Measurements from ENCODE around the gene NR6A1. TPM values are rescaled to one million over a fixed set of nuclear protein-coding genes. Genes with fewer than 3 reads are reported as not detected.

The NR6A1 gene
- total and polyA plus RNA-seq, 2 of the 13 experiments (the other 11 are each of a cell fraction or from before 2014, with no cell fraction given): 28.1 to 31.5 TPM

- 63% methylated on average over 2 of the region's 9 CpGs for WGBS (ENCODE audit: low lambda C conversion rate)
- Histone ChIP-seq H3K27me3 (ENCODE audit: control insufficient read depth in 1 of 2, insufficient read depth in 2 of 2, low read length in 2 of 2) (no peaks in the 10 kb centered on the region), H3K27ac (ENCODE audit: extremely low read length, insufficient read depth, low read length) (peak overlapping the region; percentile 85), H2AFZ (ENCODE audit: low read length) (no peak overlapping the region), H3K36me3 (replicated peaks in 1 of 2; ENCODE audit: control insufficient read depth in 1 of 2, insufficient read depth in 2 of 2, low read length in 2 of 2) (no peaks in the 10 kb centered on the region), H3K4me3 (replicated peaks in 1 of 3; ENCODE audit: insufficient read depth in 1 of 3, low read depth in 2 of 3, low read length in 3 of 3) (no peak overlapping the region), H3K4me2 (ENCODE audit: low read depth, low read length) (0 out of 2 replicates have a peak overlapping the region, but pooled peaks have one; percentile 54), H4K20me1 (ENCODE audit: insufficient read depth, low read length) (no peaks in the 10 kb centered on the region), H3K79me2 (ENCODE audit: insufficient read depth, low read length) (no peaks in the 10 kb centered on the region), H3K9ac (ENCODE audit: insufficient read depth, low read depth, low read length) (peak overlapping the region; percentile 70), H3K9me3 (ENCODE audit: low read length) (no peaks in the 10 kb centered on the region), H3K4me1 (ENCODE audit: insufficient read depth, low read length) (peaks cover 57% of the 10 kb centered on the region)
- DNase-seq (ENCODE audit: low spot score): no peak
- ChIA-PET CTCF (ENCODE audit: low intra/inter-chr PET ratio, low total read pairs) (interaction anchor here (2.0 kb wide), 1 partner anchor 24 kb away, joined by 7 read pairs; no protein-coding TSS in a partner anchor), POLR2A (interaction anchor here (1.0 to 1.4 kb wide), 3 partner anchors 8 to 124 kb away, joined by 3 to 6 read pairs (median 6); no protein-coding TSS in a partner anchor)
- ATAC-seq: peak; percentile 25
- no peak for FAIRE-seq
- intact Hi-C loops (cut with micrococcal nuclease; ENCODE audit: unreplicated experiment): loop anchor here (1.0 kb wide), 1 partner anchor 7 kb away; no protein-coding TSS in a partner anchor
- TF ChIP-seq HNRNPLL (IDR thresholded peaks at IDR 0.05; ENCODE audit: low read depth, low read length, poor library complexity, severe bottlenecking) (peak; percentile 29), ZNF850 (CRISPR knock-in tag; conservative IDR thresholded peaks at IDR 0.05) (no peak), SRSF1 (optimal IDR thresholded peaks at IDR 0.05; ENCODE audit: low read depth, low read length) (peak; percentile 21), NFIB (CRISPR knock-in tag; IDR thresholded peaks at IDR 0.05; ENCODE audit: borderline replicate concordance) (0 out of 2 replicates have a peak, but pooled peaks have one; percentile 66), ZNF839 (CRISPR knock-in tag; IDR thresholded peaks at IDR 0.05; ENCODE audit: borderline replicate concordance) (0 out of 2 replicates have a peak, but pooled peaks have one; percentile 25), MAZ (IDR thresholded peaks at IDR 0.05; ENCODE audit: borderline replicate concordance, low read depth, low read length) (0 out of 2 replicates have a peak, but pooled peaks have one; percentile 7), MAZ (CRISPR knock-in tag; IDR thresholded peaks at IDR 0.05; ENCODE audit: low read depth) (no peak), ZNF253 (CRISPR knock-in tag; IDR thresholded peaks at IDR 0.05; ENCODE audit: borderline replicate concordance) (no peak), POLR2G (IDR thresholded peaks at IDR 0.05; ENCODE audit: low read depth, low read length) (peak; percentile 11; the same call in 1 of the 2 replicates), ZNF710 (CRISPR knock-in tag; IDR thresholded peaks at IDR 0.05; ENCODE audit: borderline replicate concordance) (no peak), EEA1 (CRISPR knock-in tag; IDR thresholded peaks at IDR 0.05; ENCODE audit: borderline replicate concordance) (0 out of 2 replicates have a peak, but pooled peaks have one; percentile 4)
- in situ Hi-C loops (cut with HindIII; ENCODE audit: extremely low pct_ligation_motif_present, low pct_unique_long_range_greater_than_20kb): no loop called here
- no TSS peak for BruUV-seq (replicated peaks)
These were observed 258.3 kb downstream of the NR6A1 start for GRCh38 chr9:124512806-124513204.
